H1 (cell line): ENCODE measurements around the gene KCNN1. TPM values are rescaled to one million over a fixed set of nuclear protein-coding genes. Genes with fewer than 3 reads are reported as not detected.

ENCODE experiments used
- ATF2 ChIP-seq: IDR thresholded peaks from 2 replicates; pipeline ENCODE4 v1.6.1; 2012; ENCODE audit warnings: low read length, inconsistent platforms
- polyA plus RNA-seq, 7 experiments: library from polyadenylated mRNA; depleted of rRNA in 3 of 7; stranded (reverse) in 5 of 7; unstranded in 2 of 7; fragments of >200 nt in 5 of 7; fragments of 200-250 nt in 2 of 7; gene quantifications; 1 replicate in 5 of 7; 2 replicates in 1 of 7; 4 replicates in 1 of 7; pipeline versions ENCODE4 v1.2.1 to v1.2.3, GENCODE V29; 2011 to 2013; ENCODE audit warnings: missing spikeins in 2 of 7, mixed read lengths in 2 of 7
- total RNA-seq: library from RNA; stranded (reverse); fragmentation: NEBNext Ultra II Directional; extraction: Animal tissue kit (Norgen Biotek cat#: 25700); gene quantifications from 2 replicates; pipeline ENCODE4 v1.2.1, GENCODE V29; 2021

The KCNN1 gene
- total and polyA plus RNA-seq, 2 of the 8 experiments (the other 6 are each of a cell fraction or from before 2014, with no cell fraction given), result 11.0 to 12.5 TPM

- no peak for TF ChIP-seq ATF2
Observed at GRCh38 chr19:18013210-18014111, 46.6 kb downstream of the KCNN1 start (continued).
